GM12878 (cell line): ENCODE data around the gene NKG7. TPM values are rescaled to one million over a fixed set of nuclear protein-coding genes. Genes with fewer than 3 reads are reported as not detected.
A peak's percentile ranks its signal among the peaks of the same experiment; 100 is the strongest.

Experiments
- ATAC-seq: fragments of 200-7000 bp; cut with Tn5 transposase; 3 replicates; pipeline ENCODE4 v1.9.1; 2020; ENCODE audit warnings: mild to moderate bottlenecking, moderate library complexity
- BruUV-seq: library from RNA; stranded (reverse); fragments of 400-500 nt; replicated peaks from 2 replicates; lab custom pipeline; 2021; lab: Mats Ljungman, UMichigan
- CTCF ChIA-PET: fragments of 300-600 bp; sonication (Branson Sonifier 250); formaldehyde crosslinking; extraction: SDS; loops from one replicate; lab custom pipeline; 2021; ENCODE audit warnings: inconsistent platforms; lab: Yijun Ruan, JAX
- POLR2A ChIA-PET: fragments of 350-600 bp; formaldehyde crosslinking; extraction: SDS; loops from one replicate; lab custom pipeline; 2021; ENCODE audit warnings: inconsistent platforms; lab: Charles Lee
- RAD21 ChIA-PET: fragments of 300-600 bp; sonication (Branson Sonifier 250); formaldehyde crosslinking; loops from one replicate; lab custom pipeline; 2023; ENCODE audit warnings: antibody characterized with exemption; ENCODE audit not compliant: unreplicated experiment; lab: Charles Lee
- SMC1A ChIA-PET: fragments of 300-600 bp; sonication (Branson Sonifier 250); formaldehyde crosslinking; loops from one replicate; lab custom pipeline; 2023; ENCODE audit not compliant: unreplicated experiment, uncharacterized antibody; lab: Charles Lee
- DNase-seq: peaks from one replicate; pipeline ENCODE4 v3.0.0-alpha.2; 2011; ENCODE audit warnings: low read depth, low spot score
- FAIRE-seq: peaks from 3 replicates; lab custom pipeline; 2011; peaks lifted over from hg19 to GRCh38; lab: Jason Lieb, UNC
- H2AFZ ChIP-seq: 2 replicates; pipeline ENCODE4 v1.6.0; 2011; ENCODE audit warnings: low read depth, low read length, control low read depth; ENCODE audit not compliant: control insufficient read depth
- H3K27ac ChIP-seq: 2 replicates; pipeline ENCODE4 v1.5.1; 2011; ENCODE audit warnings: control low read depth; ENCODE audit not compliant: control insufficient read depth, insufficient read depth
- H3K27me3 ChIP-seq, 2 experiments: replicated peaks in 1 of 2; 2 replicates each; pipeline versions ENCODE4 v1.6.0 to v1.6.1; 2011; ENCODE audit warnings: low read length in 1 of 2; ENCODE audit not compliant: control insufficient read depth in 2 of 2, insufficient read depth in 2 of 2
- H3K36me3 ChIP-seq, 2 experiments: 2 replicates each; pipeline ENCODE4 v1.5.1; 2011; ENCODE audit warnings: low read length in 1 of 2; ENCODE audit not compliant: control insufficient read depth in 2 of 2, insufficient read depth in 2 of 2
- H3K4me1 ChIP-seq: 2 replicates; pipeline ENCODE4 v1.6.1; 2011; ENCODE audit warnings: mild to moderate bottlenecking, low read length, moderate library complexity, mixed read lengths; ENCODE audit not compliant: control insufficient read depth, insufficient read depth
- H3K4me2 ChIP-seq: 2 replicates; pipeline ENCODE4 v1.6.0; 2011; ENCODE audit warnings: control low read depth; ENCODE audit not compliant: control insufficient read depth, insufficient read depth
- H3K4me3 ChIP-seq: fragments of 200-600 bp; sonication (generic); 2 replicates; pipeline ENCODE4 v1.5.1; 2016
- H3K79me2 ChIP-seq: 2 replicates; pipeline ENCODE4 v1.6.0; 2011; ENCODE audit warnings: low read length; ENCODE audit not compliant: control insufficient read depth, insufficient read depth
- H3K9ac ChIP-seq: 2 replicates; pipeline ENCODE4 v1.8.0; 2011; ENCODE audit warnings: low read length, control low read depth, mixed read lengths; ENCODE audit not compliant: control insufficient read depth, insufficient read depth
- H3K9me3 ChIP-seq: replicated peaks from 3 replicates; pipeline ENCODE4 v1.5.1; 2011; ENCODE audit warnings: mild to moderate bottlenecking, low read length; ENCODE audit not compliant: control insufficient read depth, insufficient read depth
- H4K20me1 ChIP-seq: 2 replicates; pipeline ENCODE4 v1.6.0; 2011; ENCODE audit not compliant: control insufficient read depth, insufficient read depth
- EED ChIP-seq: sonication (generic); IDR thresholded peaks from 2 replicates; pipeline ENCODE4 v1.6.1; 2016; ENCODE audit warnings: antibody characterized with exemption, low read depth
- IRF4 ChIP-seq: IDR thresholded peaks from 2 replicates; pipeline ENCODE4 v1.6.1; 2011; ENCODE audit warnings: low read depth, low read length
- JUNB ChIP-seq: IDR thresholded peaks from 2 replicates; pipeline ENCODE4 v1.6.1; 2016; ENCODE audit warnings: antibody characterized with exemption, mild to moderate bottlenecking
- RUNX3 ChIP-seq: IDR thresholded peaks from 2 replicates; pipeline ENCODE4 v1.6.1; 2012; ENCODE audit warnings: low read length, inconsistent platforms
- WGBS: methylation state at CpG from one replicate; pipeline ENCODE4 v1.1.6; 2016; ENCODE audit warnings: low lambda C conversion rate; ENCODE audit not compliant: insufficient replicate concordance, insufficient coverage; ENCODE audit errors: missing lambda C conversion rate; 5-methylcytosine and 5-hydroxymethylcytosine counted together
- in situ Hi-C: fragments of 300-500 bp; cut with MboI; formaldehyde crosslinking; loops from 9 replicates; pipeline ENCODE4 v1.14.3; 2018; ENCODE audit warnings: mixed read lengths
- intact Hi-C: fragments of 100-400 bp; cut with micrococcal nuclease; formaldehyde crosslinking; loops from one replicate; pipeline ENCODE4 v1.14.2; 2022; ENCODE audit not compliant: unreplicated experiment
- polyA plus RNA-seq, 11 experiments: library from polyadenylated mRNA; depleted of rRNA in 4 of 11; unstranded in 6 of 11; stranded (reverse) in 5 of 11; fragments of >200 nt; fragmentation: Nextera tagmentation in 4 of 11; fragmentation: Illumina TruSeq in 1 of 11; extraction: Ambion mirVana in 4 of 11; extraction: Trizol in 1 of 11; gene quantifications; 1 replicate in 1 of 11; 2 replicates in 10 of 11; pipeline versions ENCODE4 v1.2.1 to v1.2.3, GENCODE V29; 2011 to 2016; ENCODE audit warnings: inconsistent platforms in 2 of 11, missing spikeins in 2 of 11, low read depth in 1 of 11
- total RNA-seq, 4 experiments: library from RNA; depleted of rRNA in 3 of 4; stranded (reverse); fragments of >200 nt in 3 of 4; fragmentation: Illumina TruSeq in 1 of 4; extraction: Trizol in 1 of 4; gene quantifications; 2 replicates each; pipeline versions ENCODE4 v1.2.1 to v1.2.3, GENCODE V29; 2013 to 2021
- TF ChIP-seq, protein P1 (sequence below): fragments of 450-650 bp; conservative IDR thresholded peaks from 2 replicates; pipeline ENCODE4 v1.6.1; 2017; ENCODE audit warnings: mild to moderate bottlenecking, moderate library complexity

NKG7 gene
- total and polyA plus RNA-seq, 10 of the 15 experiments (the other 5 are each of a cell fraction or from before 2014, with no cell fraction given) = 10.0 to 48.7 (median 22.3) TPM

DNA sequence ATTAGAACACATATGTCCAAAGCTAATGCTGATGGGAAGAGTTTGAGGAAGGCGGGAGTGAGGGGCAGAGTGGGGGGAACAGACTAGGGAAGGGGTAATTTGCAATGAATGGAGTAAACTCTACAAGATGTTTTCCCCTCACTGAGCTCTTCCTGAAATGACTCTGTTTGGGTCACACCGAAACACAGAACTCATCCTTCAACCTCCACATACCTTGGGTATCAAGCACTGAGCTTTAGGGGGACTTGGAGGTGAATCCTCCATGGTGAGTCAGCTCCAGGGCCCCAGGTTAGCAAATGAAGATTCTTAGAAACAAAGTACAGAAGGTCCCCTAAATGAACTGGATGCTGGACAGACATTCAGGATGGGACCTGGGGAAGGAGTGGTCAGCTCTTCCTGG, 46.3 kb upstream of the NKG7 start:
- CTCF ChIA-PET = interaction anchor here (1.3 to 9.7 kb wide), 6 partner anchors 10 to 242 kb away, joined by 6 to 142 read pairs (median 32); no protein-coding TSS in a partner anchor
- Histone ChIP-seq H4K20me1 (no peaks in the 10 kb centered on the region), H3K4me1 (peaks cover 16% of the 10 kb centered on the region), H3K9ac (no peak overlapping the region), H3K4me2 (no peak overlapping the region), H3K79me2 (no peaks in the 10 kb centered on the region), H3K27ac (no peak overlapping the region), H3K9me3 (no peaks in the 10 kb centered on the region), H3K36me3 (no peaks in the 10 kb centered on the region), H2AFZ (no peak overlapping the region), H3K27me3 (no peaks in the 10 kb centered on the region), H3K4me3 (no peak overlapping the region)
- FAIRE-seq (peak; percentile 44), DNase-seq (no peak), ATAC-seq (no peak)
- no TSS peak for BruUV-seq
- 4% methylated on average over 2 of the region's 2 CpGs for WGBS
- RAD21 ChIA-PET = interaction anchor here (1.1 to 5.8 kb wide), 8 partner anchors 11 to 238 kb away, joined by 3 to 51 read pairs (median 12); no protein-coding TSS in a partner anchor
- SMC1A ChIA-PET = interaction anchor here (1.1 to 2.9 kb wide), 8 partner anchors 11 to 243 kb away, joined by 3 to 43 read pairs (median 10); no protein-coding TSS in a partner anchor
- intact Hi-C loops (no loop called here), in situ Hi-C loops (no loop called here)
- POLR2A ChIA-PET = interaction anchor here (0.6 to 2.9 kb wide), 4 partner anchors 11 to 82 kb away, joined by 4 to 37 read pairs (median 8); no protein-coding TSS in a partner anchor
- TF ChIP-seq, protein P1, sequence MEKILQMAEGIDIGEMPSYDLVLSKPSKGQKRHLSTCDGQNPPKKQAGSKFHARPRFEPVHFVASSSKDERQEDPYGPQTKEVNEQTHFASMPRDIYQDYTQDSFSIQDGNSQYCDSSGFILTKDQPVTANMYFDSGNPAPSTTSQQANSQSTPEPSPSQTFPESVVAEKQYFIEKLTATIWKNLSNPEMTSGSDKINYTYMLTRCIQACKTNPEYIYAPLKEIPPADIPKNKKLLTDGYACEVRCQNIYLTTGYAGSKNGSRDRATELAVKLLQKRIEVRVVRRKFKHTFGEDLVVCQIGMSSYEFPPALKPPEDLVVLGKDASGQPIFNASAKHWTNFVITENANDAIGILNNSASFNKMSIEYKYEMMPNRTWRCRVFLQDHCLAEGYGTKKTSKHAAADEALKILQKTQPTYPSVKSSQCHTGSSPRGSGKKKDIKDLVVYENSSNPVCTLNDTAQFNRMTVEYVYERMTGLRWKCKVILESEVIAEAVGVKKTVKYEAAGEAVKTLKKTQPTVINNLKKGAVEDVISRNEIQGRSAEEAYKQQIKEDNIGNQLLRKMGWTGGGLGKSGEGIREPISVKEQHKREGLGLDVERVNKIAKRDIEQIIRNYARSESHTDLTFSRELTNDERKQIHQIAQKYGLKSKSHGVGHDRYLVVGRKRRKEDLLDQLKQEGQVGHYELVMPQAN = no peak
- TF ChIP-seq IRF4 (peak; percentile 40; the same call in 1 of the 2 replicates), EED (peak; percentile 52; the same call in 1 of the 2 replicates), RUNX3 (peak; percentile 22; the same call in 1 of the 2 replicates), JUNB (peak; percentile 62)
